HG03520 (cell line): ENCODE results near the gene KBTBD13.
"Not testable (repeated sequence)": the region's sequence is repeated elsewhere in the genome, so short reads cannot be mapped to it uniquely, and the experiment has no call there.

Experiments
- ATAC-seq: cut with Tn5 transposase; IDR thresholded peaks from one replicate; pipeline ENCODE4 v1.9.1; 2021; ENCODE audit warnings: mild to moderate bottlenecking, moderate library complexity; ENCODE audit not compliant: unreplicated experiment

The KBTBD13 gene

GRCh38 chr15:65076486-65077290 is at the start of gene KBTBD13:
TSS of gene KBTBD13 (plus strand) at chr15:65076746. CDS start at chr15:65076816, 70 bp downstream.
- ATAC-seq = no peak

- ATAC-seq = no peak
Measured at GRCh38 chr15:65026756-65027155, 49.8 kb upstream of the KBTBD13 start.

GRCh38 chr15:65027593-65027992 is 49.0 kb upstream of the KBTBD13 start:
- no peak for ATAC-seq

GRCh38 chr15:65028338-65028737 is 48.2 kb upstream of the KBTBD13 start:
- no peak for ATAC-seq

- ATAC-seq = peak; percentile 79
Measured at GRCh38 chr15:65028921-65029735, 47.4 kb upstream of the KBTBD13 start, which contains the start of gene MTFMT. TSS of gene MTFMT (minus strand) at chr15:65029639. CDS start at chr15:65029613, 26 bp downstream.

GRCh38 chr15:65029736-65030208 is 46.8 kb upstream of the KBTBD13 start:
- ATAC-seq = no peak

- ATAC-seq = no peak
Measured at GRCh38 chr15:65032801-65033537, 43.6 kb upstream of the KBTBD13 start.

GRCh38 chr15:65033659-65034269 is 42.8 kb upstream of the KBTBD13 start:
- ATAC-seq = no peak

- ATAC-seq = no peak
Measured at GRCh38 chr15:65034719-65035118, 41.8 kb upstream of the KBTBD13 start.

- no peak for ATAC-seq
Measured at GRCh38 chr15:65037309-65037708, 39.2 kb upstream of the KBTBD13 start.

- ATAC-seq = no peak
Measured at GRCh38 chr15:65038428-65038827, 38.1 kb upstream of the KBTBD13 start.

- no peak for ATAC-seq
Measured at GRCh38 chr15:65038836-65039235, 37.7 kb upstream of the KBTBD13 start.

GRCh38 chr15:65040461-65040860 is 36.1 kb upstream of the KBTBD13 start:
- ATAC-seq = no peak

GRCh38 chr15:65041787-65042186 is 34.8 kb upstream of the KBTBD13 start:
- ATAC-seq = no peak

- no peak for ATAC-seq
Measured at GRCh38 chr15:65042776-65043327, 33.7 kb upstream of the KBTBD13 start.

- not testable (repeated sequence) for ATAC-seq
Measured at GRCh38 chr15:65044218-65044617, 32.3 kb upstream of the KBTBD13 start.

GRCh38 chr15:65044724-65045481 is 31.6 kb upstream of the KBTBD13 start, which contains the start of gene SLC51B:
TSS of gene SLC51B (plus strand) at chr15:65045387. CDS start at chr15:65050005, 4,618 bp downstream.
- ATAC-seq = no peak

GRCh38 chr15:65048241-65048640 is 28.3 kb upstream of the KBTBD13 start:
- ATAC-seq = no peak

GRCh38 chr15:65049418-65049840 is 27.1 kb upstream of the KBTBD13 start:
- peak; percentile 83 for ATAC-seq
